ENCODE measurements around the gene ACVR1B. TPM values are rescaled to one million over a fixed set of nuclear protein-coding genes. Genes with fewer than 3 reads are reported as not detected.

Gene ACVR1B
- total RNA-seq, 1 donor from 2014 or later: 12.1 TPM

GRCh38 chr12:51938726-51939125 lies 12.8 kb upstream of the ACVR1B start:
- DNase-seq (ENCODE audit: low read depth) (peak; percentile 86), FAIRE-seq (peak; percentile 90)
- H3K4me3 ChIP-seq (ENCODE audit: low read depth, low read length): no peak overlapping the region
- no peaks in the 10 kb centered on the region for H3K27me3 ChIP-seq (ENCODE audit: control insufficient read depth, insufficient read depth, low read length)
- H3K36me3 ChIP-seq (ENCODE audit: control insufficient read depth, insufficient read depth, low read length): no peaks in the 10 kb centered on the region
- TF ChIP-seq CTCF (IDR thresholded peaks at IDR 0.05; ENCODE audit: insufficient read depth, low read length, severe bottlenecking): no peak

- Histone ChIP-seq H3K4me3 (ENCODE audit: low read depth, low read length) (no peak overlapping the region), H3K27me3 (ENCODE audit: control insufficient read depth, insufficient read depth, low read length) (no peaks in the 10 kb centered on the region), H3K36me3 (ENCODE audit: control insufficient read depth, insufficient read depth, low read length) (no peaks in the 10 kb centered on the region)
- TF ChIP-seq CTCF (IDR thresholded peaks at IDR 0.05; ENCODE audit: insufficient read depth, low read length, severe bottlenecking): no peak
- DNase-seq (ENCODE audit: low read depth) (peak; percentile 72), FAIRE-seq (no peak)
Measured at GRCh38 chr12:51941011-51941581, 10.4 kb upstream of the ACVR1B start.

GRCh38 chr12:51941604-51942003 lies 9.9 kb upstream of the ACVR1B start:
- Histone ChIP-seq H3K36me3 (ENCODE audit: control insufficient read depth, insufficient read depth, low read length) (no peaks in the 10 kb centered on the region), H3K4me3 (ENCODE audit: low read depth, low read length) (no peak overlapping the region), H3K27me3 (ENCODE audit: control insufficient read depth, insufficient read depth, low read length) (no peaks in the 10 kb centered on the region)
- peak; percentile 100 for FAIRE-seq
- TF ChIP-seq CTCF (IDR thresholded peaks at IDR 0.05; ENCODE audit: insufficient read depth, low read length, severe bottlenecking): no peak
- peak; percentile 98 for DNase-seq (ENCODE audit: low read depth)

GRCh38 chr12:51942056-51942455 lies 9.4 kb upstream of the ACVR1B start:
- H3K27me3 ChIP-seq (ENCODE audit: control insufficient read depth, insufficient read depth, low read length): no peaks in the 10 kb centered on the region
- H3K4me3 ChIP-seq (ENCODE audit: low read depth, low read length): no peak overlapping the region
- DNase-seq (ENCODE audit: low read depth) (no peak), FAIRE-seq (no peak)
- TF ChIP-seq CTCF (IDR thresholded peaks at IDR 0.05; ENCODE audit: insufficient read depth, low read length, severe bottlenecking): no peak
- no peaks in the 10 kb centered on the region for H3K36me3 ChIP-seq (ENCODE audit: control insufficient read depth, insufficient read depth, low read length)

GRCh38 chr12:51942501-51943000 lies 8.9 kb upstream of the ACVR1B start:
- FAIRE-seq: no peak

More at GRCh38 chr12:51942501-51943000, 8.9 kb upstream of the ACVR1B start:
- no peak for TF ChIP-seq CTCF (IDR thresholded peaks at IDR 0.05; ENCODE audit: insufficient read depth, low read length, severe bottlenecking)
- no peak for DNase-seq (ENCODE audit: low read depth)
- no peaks in the 10 kb centered on the region for H3K27me3 ChIP-seq (ENCODE audit: control insufficient read depth, insufficient read depth, low read length)
- no peak overlapping the region for H3K4me3 ChIP-seq (ENCODE audit: low read depth, low read length)
- no peaks in the 10 kb centered on the region for H3K36me3 ChIP-seq (ENCODE audit: control insufficient read depth, insufficient read depth, low read length)
